NCI-H2196 (cell line): Measurements from ENCODE around the gene JSRP1.

Experiments
- DNase-seq: peaks from one replicate; lab custom pipeline; 2025; ENCODE audit not compliant: unreplicated experiment; lab: John Stamatoyannopoulos, UW

JSRP1 gene

DNA sequence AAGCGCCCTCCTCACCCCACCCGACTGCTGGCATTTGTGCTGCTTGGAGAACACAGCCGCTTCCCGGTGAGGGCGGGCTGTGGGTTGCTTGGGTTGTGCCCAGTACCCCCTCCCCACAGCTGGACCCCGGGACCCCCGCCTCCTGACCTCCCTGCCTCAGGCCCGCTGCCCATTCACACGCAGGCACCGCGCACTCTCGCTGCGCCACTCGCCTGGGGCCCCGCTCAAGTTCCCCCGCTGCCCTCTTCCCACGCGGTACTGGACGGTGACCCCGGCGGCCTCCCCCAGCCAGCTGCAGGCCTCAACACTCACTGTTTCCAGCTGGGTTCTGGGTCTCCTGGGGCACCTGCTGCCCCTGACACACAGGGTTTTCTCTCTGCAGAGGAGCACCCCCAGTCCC is 36.5 kb downstream of the JSRP1 start:
- no peak for DNase-seq

DNA sequence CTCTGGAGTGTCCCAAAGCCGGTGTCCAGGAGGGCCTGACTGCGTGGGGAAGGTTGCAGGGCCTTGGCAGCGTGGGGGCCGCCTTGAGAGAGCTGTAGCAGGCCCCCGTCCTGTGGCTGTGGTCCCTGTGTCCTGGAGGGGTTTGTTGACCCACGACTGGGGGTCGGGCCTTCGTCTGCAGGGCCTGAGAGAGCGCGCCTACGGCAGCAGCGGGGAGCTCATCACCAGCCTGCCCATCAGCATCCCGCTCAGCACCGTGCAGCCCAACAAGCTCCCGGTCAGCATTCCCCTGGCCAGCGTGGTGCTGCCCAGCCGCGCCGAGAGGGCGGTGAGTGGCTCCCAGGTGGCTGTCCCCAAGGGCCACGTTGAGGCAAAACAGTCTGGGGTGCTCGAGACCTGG is 38.6 kb downstream of the JSRP1 start:
- no peak for DNase-seq

DNA sequence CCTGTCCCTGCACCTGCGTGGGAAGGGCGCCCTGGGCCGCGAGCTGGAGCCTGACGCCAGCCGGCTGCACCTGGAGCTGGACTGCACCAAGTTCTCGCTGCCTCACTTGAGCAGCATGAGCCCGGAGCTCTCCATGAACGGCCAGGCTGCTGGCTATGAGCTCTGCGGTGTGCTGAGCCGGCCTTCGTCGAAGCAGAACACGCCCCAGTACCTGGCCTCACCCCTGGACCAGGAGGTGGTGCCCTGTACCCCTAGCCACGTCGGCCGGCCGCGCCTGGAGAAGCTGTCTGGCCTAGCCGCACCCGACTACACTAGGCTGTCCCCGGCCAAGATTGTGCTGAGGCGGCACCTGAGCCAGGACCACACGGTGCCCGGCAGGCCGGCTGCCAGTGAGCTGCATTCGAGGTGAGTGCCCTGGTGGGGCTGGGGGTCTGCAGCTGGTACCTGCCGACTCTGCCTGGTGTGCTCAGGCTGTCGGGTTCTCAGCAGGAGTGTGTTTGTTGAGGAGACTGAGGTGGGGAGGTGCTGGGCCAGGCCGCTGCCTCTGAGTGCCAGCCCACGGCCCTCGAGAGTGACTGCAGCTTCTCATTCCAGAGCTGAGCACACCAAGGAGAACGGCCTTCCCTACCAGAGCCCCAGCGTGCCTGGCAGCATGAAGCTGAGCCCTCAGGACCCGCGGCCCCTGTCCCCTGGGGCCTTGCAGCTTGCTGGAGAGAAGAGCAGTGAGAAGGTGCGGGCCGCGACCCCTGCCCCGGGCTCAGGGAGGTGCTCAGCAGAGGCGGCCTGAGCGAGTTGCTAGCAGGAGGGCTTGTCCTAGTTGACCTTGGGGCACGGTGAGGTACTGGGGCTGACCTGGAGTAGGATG is 39.6 kb downstream of the JSRP1 start:
- DNase-seq, result no peak

DNA sequence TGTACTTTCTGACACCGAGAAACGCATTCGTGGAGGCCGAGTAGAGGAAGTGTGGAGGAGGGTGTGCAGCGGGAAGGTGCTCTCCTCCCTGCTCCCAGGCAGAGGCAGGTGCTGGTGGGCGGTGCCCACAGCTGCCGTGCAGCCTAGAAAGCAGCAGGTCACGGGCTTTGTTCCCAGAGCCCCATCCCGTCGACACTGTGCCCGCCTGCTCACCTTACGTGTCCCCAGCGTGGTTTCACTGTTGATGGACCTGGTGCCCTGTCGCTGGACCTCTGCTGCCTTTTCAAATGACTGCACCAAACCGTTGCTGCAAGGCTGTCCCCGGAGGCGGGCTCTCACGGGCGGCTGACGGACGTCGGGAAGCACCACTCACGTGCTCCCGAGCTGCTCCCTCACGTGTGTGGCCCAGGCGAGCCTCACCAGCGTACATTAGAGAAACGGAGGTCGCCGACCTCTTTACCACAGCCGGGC is 40.9 kb downstream of the JSRP1 start:
- peak; percentile 77 for DNase-seq

DNA sequence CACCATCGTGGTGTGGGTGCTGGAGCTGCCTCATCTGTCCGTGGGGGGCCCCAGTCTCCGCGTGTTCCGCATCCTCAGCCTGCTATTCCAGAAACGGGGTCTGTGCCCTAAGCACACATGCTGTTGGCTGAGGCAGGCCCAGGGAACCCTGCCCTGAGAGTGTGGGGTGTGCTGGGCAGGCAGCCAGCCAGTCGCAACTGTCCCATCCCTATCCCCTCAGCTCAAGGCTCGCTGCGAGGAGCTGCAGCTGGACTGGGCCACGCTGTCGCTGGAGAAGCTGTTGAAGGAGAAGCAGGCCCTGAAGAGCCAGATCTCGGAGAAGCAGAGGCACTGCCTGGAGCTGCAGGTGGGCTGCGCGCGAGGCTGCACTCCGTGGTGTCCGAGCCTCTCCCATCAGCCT is 42.0 kb downstream of the JSRP1 start:
- DNase-seq, result no peak

DNA sequence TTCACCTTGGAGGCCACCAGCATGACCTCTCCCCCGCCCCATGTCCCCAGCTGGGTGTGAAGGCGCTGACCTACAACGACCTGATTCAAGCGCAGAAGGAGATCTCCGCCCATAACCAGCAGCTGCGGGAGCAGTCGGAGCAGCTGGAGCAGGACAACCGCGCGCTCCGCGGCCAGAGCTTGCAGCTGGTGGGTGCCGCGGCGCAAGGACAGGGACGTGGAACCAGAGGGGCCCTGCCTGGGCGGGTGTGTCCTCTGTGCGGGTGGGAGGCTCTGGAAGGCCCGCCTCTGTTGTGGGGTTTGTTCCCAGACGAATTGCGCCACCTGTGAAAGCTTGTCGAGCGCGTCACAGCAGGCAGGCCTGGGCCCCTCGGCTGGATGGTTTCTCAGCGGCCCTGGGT is 42.4 kb downstream of the JSRP1 start:
- no peak for DNase-seq

DNA sequence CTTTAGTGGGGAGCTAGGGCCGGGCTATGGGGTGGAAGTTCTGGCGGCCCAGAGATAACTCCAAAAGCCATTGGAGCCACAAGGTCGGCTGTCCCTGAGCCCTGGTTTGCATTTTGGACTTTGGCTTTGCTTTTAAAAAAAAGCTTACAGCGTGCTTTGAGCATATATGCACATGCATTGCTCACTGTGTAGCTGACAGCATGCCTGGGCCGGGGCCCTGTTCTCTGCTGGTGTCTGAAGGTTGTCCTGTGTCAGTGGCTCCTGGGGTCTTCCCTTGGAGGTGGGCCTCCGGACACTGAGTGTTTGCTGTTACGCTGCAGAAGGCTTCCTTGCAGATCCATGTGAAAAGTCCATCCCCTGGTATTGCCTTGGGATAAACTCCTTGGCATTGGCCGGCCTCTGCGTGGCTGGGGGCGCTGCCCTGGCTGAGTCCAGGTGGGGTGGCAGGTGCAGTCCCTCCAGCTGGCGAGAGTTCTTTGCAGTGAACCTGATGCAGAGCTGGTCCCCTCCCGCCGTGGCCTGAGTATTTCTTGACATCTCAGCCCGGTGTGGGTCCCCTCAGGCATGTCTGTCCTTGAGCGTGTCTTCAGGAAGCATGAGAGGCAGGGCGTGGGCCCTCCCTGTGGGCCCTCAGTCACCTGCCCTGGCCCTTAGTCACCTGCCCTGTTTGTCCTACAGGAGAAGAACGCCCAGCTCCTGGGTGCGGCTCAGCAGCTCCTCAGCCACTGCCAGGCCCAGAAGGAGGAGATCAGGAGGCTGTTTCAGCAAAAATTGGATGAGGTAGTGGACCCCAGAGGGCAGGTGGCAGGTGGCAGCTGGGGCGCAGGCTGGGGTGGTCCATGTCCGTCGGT is 43.1 kb downstream of the JSRP1 start:
- no peak for DNase-seq

DNA sequence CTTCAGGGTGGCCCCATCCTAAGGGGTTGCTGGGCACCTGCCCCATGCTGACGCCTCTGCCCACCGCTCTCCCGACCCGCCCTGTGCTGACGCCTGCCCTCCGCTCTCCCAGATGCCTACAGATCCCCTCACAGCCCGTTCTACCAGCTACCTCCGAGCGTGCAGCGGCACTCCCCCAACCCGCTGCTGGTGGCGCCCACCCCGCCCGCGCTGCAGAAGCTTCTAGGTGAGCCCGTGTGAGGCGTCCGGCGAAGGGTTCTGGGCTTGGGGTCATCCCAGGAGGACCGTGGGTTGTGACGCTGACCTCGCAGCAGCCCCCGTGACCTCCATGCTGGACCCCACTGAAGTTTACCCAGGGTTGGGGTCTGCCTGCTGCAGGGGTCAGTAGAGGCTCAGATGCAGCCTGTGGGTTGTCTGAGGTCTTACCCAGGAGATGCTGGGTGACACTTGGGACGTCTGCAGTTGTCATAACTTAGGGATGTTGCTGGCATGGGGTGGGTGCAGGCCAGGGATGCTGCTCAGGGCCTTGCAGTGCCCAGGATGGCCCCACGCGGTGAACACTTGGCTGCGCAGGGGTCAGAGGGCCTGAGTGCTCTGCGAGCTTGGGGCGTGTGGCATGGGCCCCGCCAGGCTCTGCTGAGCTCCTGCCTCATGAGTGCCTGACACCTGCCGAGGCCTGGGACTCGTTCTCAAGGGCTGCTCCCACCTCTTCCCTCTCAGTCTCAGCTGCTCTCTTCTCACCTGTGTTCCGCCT is 45.1 kb downstream of the JSRP1 start:
- no peak for DNase-seq

DNA sequence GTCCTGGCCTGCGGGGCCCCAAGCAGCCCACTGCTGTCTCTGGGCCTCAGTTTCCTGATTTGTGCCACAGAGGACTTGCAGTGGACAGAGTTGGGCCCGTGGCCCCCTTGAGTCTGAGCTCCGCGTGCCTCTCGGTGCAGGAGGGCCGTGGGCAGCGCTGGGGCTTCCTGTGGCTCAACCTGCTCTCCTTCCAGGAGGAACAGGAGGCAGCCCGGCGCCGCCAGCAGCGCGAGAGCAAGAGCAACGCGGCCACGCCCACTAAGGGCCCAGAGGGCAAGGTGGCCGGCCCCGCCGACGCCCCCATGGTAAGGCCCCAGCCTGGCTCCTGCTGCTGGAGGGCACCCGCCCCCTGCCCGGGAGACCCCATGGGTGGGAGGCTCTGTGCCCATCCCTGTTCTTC is 46.0 kb downstream of the JSRP1 start:
- DNase-seq, result no peak

DNA sequence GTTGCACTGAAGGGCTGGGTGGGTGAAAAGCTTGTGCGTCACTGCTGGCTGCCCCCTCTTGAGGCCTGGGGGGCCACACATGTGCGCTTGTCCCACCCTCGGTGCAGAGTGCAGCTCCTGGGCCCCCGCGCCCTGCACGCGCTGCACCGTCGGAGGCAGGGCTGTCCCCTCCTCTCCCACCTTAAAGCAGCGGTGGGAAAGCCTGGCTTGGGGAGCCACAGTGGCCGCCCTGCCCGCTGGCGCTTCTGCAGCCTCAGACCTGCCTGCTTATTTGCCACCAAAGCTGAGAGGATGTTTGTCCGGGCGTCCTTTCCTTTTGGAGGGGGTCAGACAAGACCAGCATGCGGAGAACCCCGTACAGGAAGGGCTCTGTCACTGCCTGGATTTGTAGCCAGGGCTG is 46.8 kb downstream of the JSRP1 start:
- no peak for DNase-seq

DNA sequence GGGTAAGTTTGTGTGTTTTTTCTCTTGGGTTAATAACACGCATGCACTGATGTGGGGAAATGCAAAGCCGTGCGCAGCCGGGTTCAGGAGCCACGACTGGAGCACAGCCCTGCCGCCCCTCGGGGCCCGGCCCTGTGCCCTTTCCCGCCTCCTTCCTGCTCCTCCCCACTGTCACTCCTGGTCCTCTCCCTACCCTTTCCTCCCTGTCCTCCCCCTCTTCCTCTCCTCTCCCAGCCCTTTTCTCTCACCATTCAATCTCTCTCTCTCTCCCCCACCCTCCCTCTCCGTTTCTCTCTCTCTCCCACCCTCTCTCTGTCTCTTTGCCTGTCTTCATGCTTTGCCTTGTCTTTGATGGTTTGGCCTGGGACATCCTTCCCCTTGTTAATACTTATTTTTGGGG is 47.2 kb downstream of the JSRP1 start:
- no peak for DNase-seq

DNA sequence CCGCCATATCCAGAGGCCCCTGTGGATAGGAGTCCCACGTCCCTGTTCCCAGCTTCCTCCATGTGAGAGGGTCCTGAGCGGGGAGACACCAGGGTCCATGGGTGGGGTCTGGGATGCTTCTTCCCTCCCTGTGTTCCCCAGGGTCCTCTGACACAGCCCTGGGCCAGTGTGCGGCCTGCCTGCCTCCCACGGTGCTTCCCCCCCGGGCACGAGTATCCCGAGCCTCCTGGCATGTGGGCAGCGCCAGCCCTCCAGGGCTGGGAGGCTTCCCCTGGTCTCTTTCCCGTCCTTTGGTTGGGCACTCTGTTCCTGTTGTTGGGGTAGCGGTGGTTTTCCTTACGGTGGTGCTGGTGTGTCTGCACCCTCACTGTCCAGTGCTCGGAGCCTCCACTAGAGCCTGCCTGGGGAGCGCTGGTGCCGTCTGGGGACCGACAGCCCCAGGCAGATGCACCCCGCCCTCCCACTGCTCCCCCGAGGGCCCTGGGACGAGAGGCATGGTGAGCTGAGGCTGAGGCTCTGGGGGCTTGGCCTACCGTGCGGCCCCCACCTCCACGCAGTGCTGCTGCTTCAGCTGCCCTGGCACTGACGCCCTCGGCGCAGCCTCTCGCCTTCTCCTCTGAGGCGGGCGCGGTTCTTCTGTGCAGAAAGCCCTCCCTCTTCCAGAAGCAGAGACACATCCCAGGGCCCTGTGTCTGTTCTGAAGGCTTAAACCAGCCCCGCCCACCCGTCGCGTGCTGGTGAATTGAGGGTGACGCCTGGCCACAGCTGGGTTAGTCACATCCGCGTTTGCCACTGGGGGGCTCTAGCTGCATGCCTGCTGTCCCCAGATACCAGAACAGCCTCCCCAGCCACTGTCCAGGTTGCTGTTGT is 48.0 kb downstream of the JSRP1 start:
- DNase-seq, result no peak

DNA sequence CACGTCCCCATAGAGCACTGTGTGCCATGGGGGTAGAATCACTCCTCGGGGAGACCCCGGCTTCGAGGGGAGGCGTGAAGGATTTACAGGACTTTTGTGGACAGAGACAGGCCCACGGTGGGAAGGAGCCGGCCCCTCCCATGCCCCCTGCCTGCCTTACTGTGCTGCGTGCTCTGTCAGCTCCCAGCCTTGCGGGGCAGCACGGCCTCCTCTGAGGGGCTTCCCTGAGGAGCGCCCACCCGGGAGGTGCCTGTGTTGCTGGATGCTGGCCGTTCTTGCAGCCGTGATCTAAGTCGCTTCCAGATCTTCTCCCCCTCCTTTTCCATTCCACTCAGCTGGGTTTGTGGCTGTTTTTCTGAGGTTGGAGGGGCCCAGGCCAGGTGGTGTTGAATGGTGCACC is 49.2 kb downstream of the JSRP1 start:
- no peak for DNase-seq

DNA sequence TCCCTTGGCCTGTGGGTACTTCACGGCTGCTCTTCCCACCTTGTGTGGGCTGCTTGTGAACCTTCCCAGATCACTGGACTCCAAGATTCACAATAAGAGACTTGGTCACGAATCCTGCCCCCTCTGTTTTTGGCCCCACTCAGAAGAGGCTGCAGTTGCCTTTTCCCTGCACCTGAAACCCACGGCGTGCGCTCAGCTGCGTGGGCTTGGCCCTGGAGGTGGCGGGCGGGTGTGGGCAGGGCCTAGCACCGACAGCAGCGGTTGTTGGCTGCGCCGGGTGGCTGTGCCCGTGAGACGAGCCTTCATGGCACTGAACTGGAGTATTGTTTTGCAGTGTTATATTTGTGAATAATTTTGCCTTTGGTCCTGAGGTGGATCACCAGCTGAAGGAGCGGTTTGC is 53.9 kb downstream of the JSRP1 start:
- no peak for DNase-seq
